HG03097 (cell line): ENCODE results near the gene SOCS6.

Source experiments
- ATAC-seq: cut with Tn5 transposase; IDR thresholded peaks from one replicate; pipeline ENCODE4 v1.9.1; 2021; ENCODE audit not compliant: unreplicated experiment, low FRiP score

SOCS6 gene

GRCh38 chr18:70377857-70378701 is 89.2 kb downstream of the SOCS6 start:
- no peak for ATAC-seq
